ENCODE measurements around the gene IQCE.

GRCh38 chr7:2647594-2648172 lies 88.9 kb downstream of the IQCE start:
- TF ChIP-seq POLR2A (IDR thresholded peaks at IDR 0.05), result no peak
- TF ChIP-seq CTCF (IDR thresholded peaks at IDR 0.05), result no peak
